Measurements from ENCODE around the gene KNL1.

DNA sequence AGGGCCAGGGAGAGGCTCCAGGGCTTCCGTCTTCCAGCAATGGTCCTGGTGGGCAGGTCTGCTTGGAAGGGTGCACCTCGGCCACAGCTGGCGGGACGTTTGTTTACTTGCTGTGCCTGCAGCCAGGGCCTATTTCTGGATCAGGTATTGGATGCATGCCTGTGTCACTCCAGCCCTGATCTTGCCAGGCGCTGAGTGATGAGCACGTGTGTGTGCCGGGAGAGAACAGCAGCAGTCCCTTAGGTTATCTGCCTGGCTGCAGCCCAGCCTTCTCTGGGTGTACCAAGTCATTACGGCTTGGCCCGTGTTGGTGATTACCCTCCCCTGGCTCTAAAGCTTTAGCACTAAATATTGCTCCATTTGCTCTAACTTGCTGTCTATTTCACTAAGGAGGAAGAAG lies 44.2 kb upstream of the KNL1 start:
- no peak for TF ChIP-seq EZH2 (IDR thresholded peaks at IDR 0.05; ENCODE audit: low read length, missing control alignments)
- TF ChIP-seq, protein P1, sequence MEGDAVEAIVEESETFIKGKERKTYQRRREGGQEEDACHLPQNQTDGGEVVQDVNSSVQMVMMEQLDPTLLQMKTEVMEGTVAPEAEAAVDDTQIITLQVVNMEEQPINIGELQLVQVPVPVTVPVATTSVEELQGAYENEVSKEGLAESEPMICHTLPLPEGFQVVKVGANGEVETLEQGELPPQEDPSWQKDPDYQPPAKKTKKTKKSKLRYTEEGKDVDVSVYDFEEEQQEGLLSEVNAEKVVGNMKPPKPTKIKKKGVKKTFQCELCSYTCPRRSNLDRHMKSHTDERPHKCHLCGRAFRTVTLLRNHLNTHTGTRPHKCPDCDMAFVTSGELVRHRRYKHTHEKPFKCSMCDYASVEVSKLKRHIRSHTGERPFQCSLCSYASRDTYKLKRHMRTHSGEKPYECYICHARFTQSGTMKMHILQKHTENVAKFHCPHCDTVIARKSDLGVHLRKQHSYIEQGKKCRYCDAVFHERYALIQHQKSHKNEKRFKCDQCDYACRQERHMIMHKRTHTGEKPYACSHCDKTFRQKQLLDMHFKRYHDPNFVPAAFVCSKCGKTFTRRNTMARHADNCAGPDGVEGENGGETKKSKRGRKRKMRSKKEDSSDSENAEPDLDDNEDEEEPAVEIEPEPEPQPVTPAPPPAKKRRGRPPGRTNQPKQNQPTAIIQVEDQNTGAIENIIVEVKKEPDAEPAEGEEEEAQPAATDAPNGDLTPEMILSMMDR (conservative IDR thresholded peaks at IDR 0.05 in 1 of 2, IDR thresholded peaks at IDR 0.05 in 1 of 2; ENCODE audit: low read depth in 1 of 2, low read length in 2 of 2): no peak
